Fibroblast of lung (primary cell): ENCODE measurements around the gene STK32B.

Source experiments
- CTCF ChIP-seq, 2 donors: IDR thresholded peaks in 1 of 2; conservative IDR thresholded peaks in 1 of 2; 1 replicate in 1 of 2; 2 replicates in 1 of 2; pipeline ENCODE4 v1.5.1; 2011 to 2012; ENCODE audit warnings: low read length in 2 of 2, control low read depth in 1 of 2, inconsistent platforms in 1 of 2, low read depth in 1 of 2, mild to moderate bottlenecking in 1 of 2
- EZH2 ChIP-seq: IDR thresholded peaks from 2 replicates; pipeline ENCODE4 v1.5.1; 2012; ENCODE audit warnings: low read length, control low read depth, mild to moderate bottlenecking; ENCODE audit errors: missing control alignments

GRCh38 chr4:5276475-5277075, 225.3 kb downstream of the STK32B start:
- no peak for TF ChIP-seq CTCF (conservative IDR thresholded peaks at IDR 0.05 in 1 of 2, IDR thresholded peaks at IDR 0.05 in 1 of 2; ENCODE audit: low read depth in 1 of 2, low read length in 2 of 2)
- TF ChIP-seq EZH2, result no peak
